HepG2 (cell line): ENCODE measurements around the gene GALNT1. TPM values are rescaled to one million over a fixed set of nuclear protein-coding genes. Genes with fewer than 3 reads are reported as not detected.

Source experiments
- FOXK1 ChIP-seq: sonication (generic); formaldehyde crosslinking; IDR thresholded peaks from 2 replicates; pipeline ENCODE4 v1.4.0; 2020; ENCODE audit warnings: low read depth, missing genetic modification reagents, borderline replicate concordance
- GABPB1 ChIP-seq: IDR thresholded peaks from 2 replicates; pipeline ENCODE4 v1.6.1; 2016; ENCODE audit warnings: mild to moderate bottlenecking, missing genetic modification reagents, moderate library complexity, missing compliant biosample characterization
- NR1H2 ChIP-seq: sonication (generic); formaldehyde crosslinking; IDR thresholded peaks from 2 replicates; pipeline ENCODE4 v1.8.1; 2022; ENCODE audit warnings: low read depth, missing genetic modification reagents, borderline replicate concordance
- POLR2G ChIP-seq: fragments of 200-400 bp; formaldehyde crosslinking; IDR thresholded peaks from 2 replicates; pipeline ENCODE4 v1.6.1; 2018; ENCODE audit warnings: mild to moderate bottlenecking, low read depth, low read length, moderate library complexity
- RNF2 ChIP-seq: fragments of 450-650 bp; conservative IDR thresholded peaks from 2 replicates; pipeline ENCODE4 v1.6.1; 2016; ENCODE audit warnings: low read depth
- TP53 ChIP-seq: sonication (generic); formaldehyde crosslinking; conservative IDR thresholded peaks from 2 replicates; pipeline ENCODE4 v1.4.0; 2020; ENCODE audit warnings: missing genetic modification reagents
- UBTF ChIP-seq: sonication (generic); formaldehyde crosslinking; IDR thresholded peaks from 2 replicates; pipeline ENCODE4 v1.4.0; 2020; ENCODE audit warnings: mild to moderate bottlenecking, missing genetic modification reagents
- ZNF546 ChIP-seq: sonication (generic); formaldehyde crosslinking; conservative IDR thresholded peaks from 2 replicates; pipeline ENCODE4 v1.8.1; 2023; ENCODE audit warnings: mild to moderate bottlenecking, missing genetic modification reagents
- ZNF607 ChIP-seq: sonication (generic); formaldehyde crosslinking; IDR thresholded peaks from 2 replicates; pipeline ENCODE4 v1.5.1; 2020; ENCODE audit warnings: missing genetic modification reagents, mild to moderate bottlenecking, borderline replicate concordance
- ZNF687 ChIP-seq: sonication (generic); formaldehyde crosslinking; IDR thresholded peaks from 2 replicates; pipeline ENCODE4 v1.5.1; 2020; ENCODE audit warnings: mild to moderate bottlenecking, missing genetic modification reagents, moderate library complexity
- ZNF709 ChIP-seq: sonication (generic); formaldehyde crosslinking; IDR thresholded peaks from 2 replicates; pipeline ENCODE4 v1.5.0; 2020; ENCODE audit warnings: mild to moderate bottlenecking, missing genetic modification reagents
- ZNF768 ChIP-seq: sonication (generic); formaldehyde crosslinking; IDR thresholded peaks from 2 replicates; pipeline ENCODE4 v1.4.0; 2020; ENCODE audit warnings: missing genetic modification reagents
- ZNF770 ChIP-seq: sonication (generic); formaldehyde crosslinking; IDR thresholded peaks from 2 replicates; pipeline ENCODE4 v1.5.0; 2020; ENCODE audit warnings: mild to moderate bottlenecking, missing genetic modification reagents
- ZSCAN21 ChIP-seq: sonication (generic); formaldehyde crosslinking; IDR thresholded peaks from 2 replicates; pipeline ENCODE4 v1.8.0; 2022; ENCODE audit warnings: mild to moderate bottlenecking, missing genetic modification reagents, moderate library complexity, borderline replicate concordance
- polyA plus RNA-seq, 8 experiments: library from polyadenylated mRNA; depleted of rRNA in 3 of 8; stranded (reverse) in 7 of 8; unstranded in 1 of 8; fragments of >200 nt; fragmentation: Illumina TruSeq in 4 of 8; extraction: Trizol in 4 of 8; gene quantifications; 2 replicates each; pipeline versions ENCODE4 v1.2.1 to v1.2.3, GENCODE V29; 2011 to 2016; ENCODE audit warnings: low read depth in 4 of 8, missing spikeins in 1 of 8, mixed read lengths in 1 of 8; ENCODE audit not compliant: insufficient read depth in 1 of 8
- total RNA-seq, 5 experiments: library from RNA; depleted of rRNA; stranded (reverse); fragments of >200 nt; fragmentation: Illumina TruSeq; extraction: Trizol; gene quantifications; 2 replicates each; pipeline ENCODE4 v1.2.3, GENCODE V29; 2016; ENCODE audit warnings: low read depth in 1 of 5
- TF ChIP-seq, protein P1 (sequence below): sonication (generic); formaldehyde crosslinking; IDR thresholded peaks from 2 replicates; pipeline ENCODE4 v1.4.0; 2020; ENCODE audit warnings: missing genetic modification reagents

The GALNT1 gene
- total and polyA plus RNA-seq, 2 of the 13 experiments (the other 11 are each of a cell fraction or from before 2014, with no cell fraction given) = 41.1 to 100 TPM

DNA sequence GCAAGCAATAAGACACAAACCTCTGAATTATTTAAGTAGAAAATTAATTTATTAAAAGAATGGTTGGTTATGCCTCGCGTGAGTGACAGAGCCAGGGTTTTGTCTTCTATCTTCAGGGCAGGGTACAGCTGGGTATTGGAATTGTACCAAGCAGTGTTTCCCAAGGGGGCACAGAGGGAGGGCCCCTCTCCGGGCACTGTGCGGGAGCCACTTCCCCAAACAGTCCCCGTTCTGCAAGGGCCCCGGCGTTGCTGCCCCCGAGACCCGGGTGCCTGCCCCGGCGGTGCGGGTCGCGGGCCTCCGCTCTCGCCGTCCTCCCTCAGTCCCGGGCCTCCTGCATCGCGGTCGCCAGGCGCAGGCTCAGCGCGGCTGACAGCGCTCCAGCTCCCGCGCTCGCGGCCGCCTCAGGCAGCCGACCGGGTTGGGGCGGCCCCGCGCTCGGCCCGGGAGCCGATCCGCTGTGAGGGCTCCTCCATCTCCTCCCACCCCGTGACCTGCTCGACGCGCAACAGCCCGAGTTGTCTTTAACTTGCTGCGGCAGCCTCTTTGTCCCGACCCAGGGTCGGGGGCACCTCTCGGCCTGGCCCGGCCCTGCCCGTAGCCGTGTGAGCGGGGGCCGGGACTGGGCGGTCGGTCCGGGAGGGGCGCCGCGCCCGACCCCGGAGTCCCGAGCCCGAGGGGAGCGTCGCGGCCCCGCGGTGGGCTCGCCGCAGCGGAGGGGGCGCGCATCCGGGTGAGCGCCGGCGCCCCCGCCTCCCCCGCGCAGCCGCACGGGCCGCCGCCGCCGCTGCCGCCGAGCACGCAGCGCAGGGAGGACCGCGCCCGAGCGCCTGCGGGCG is 620 bp upstream of the GALNT1 start (continued):
- TF ChIP-seq, protein P1, sequence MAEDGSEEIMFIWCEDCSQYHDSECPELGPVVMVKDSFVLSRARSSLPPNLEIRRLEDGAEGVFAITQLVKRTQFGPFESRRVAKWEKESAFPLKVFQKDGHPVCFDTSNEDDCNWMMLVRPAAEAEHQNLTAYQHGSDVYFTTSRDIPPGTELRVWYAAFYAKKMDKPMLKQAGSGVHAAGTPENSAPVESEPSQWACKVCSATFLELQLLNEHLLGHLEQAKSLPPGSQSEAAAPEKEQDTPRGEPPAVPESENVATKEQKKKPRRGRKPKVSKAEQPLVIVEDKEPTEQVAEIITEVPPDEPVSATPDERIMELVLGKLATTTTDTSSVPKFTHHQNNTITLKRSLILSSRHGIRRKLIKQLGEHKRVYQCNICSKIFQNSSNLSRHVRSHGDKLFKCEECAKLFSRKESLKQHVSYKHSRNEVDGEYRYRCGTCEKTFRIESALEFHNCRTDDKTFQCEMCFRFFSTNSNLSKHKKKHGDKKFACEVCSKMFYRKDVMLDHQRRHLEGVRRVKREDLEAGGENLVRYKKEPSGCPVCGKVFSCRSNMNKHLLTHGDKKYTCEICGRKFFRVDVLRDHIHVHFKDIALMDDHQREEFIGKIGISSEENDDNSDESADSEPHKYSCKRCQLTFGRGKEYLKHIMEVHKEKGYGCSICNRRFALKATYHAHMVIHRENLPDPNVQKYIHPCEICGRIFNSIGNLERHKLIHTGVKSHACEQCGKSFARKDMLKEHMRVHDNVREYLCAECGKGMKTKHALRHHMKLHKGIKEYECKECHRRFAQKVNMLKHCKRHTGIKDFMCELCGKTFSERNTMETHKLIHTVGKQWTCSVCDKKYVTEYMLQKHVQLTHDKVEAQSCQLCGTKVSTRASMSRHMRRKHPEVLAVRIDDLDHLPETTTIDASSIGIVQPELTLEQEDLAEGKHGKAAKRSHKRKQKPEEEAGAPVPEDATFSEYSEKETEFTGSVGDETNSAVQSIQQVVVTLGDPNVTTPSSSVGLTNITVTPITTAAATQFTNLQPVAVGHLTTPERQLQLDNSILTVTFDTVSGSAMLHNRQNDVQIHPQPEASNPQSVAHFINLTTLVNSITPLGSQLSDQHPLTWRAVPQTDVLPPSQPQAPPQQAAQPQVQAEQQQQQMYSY (CRISPR knock-in tag) = peak; percentile 40; the same call in 1 of the 2 replicates
- TF ChIP-seq GABPB1 (CRISPR knock-in tag) (peak; percentile 27; the same call in 1 of the 2 replicates), POLR2G (peak; percentile 54; the same call in 1 of the 2 replicates), RNF2 (peak; percentile 70; the same call in 1 of the 2 replicates), NR1H2 (no peak), ZNF709 (CRISPR knock-in tag) (peak; percentile 24; the same call in 1 of the 2 replicates), FOXK1 (no peak), ZNF770 (peak; percentile 98), ZSCAN21 (CRISPR knock-in tag) (peak; percentile 45; the same call in 1 of the 2 replicates), UBTF (peak; percentile 84; the same call in 1 of the 2 replicates), TP53 (CRISPR knock-in tag) (no peak), ZNF768 (CRISPR knock-in tag) (peak; percentile 66; the same call in 1 of the 2 replicates), ZNF687 (peak; percentile 79), ZNF546 (CRISPR knock-in tag) (peak; percentile 56; the same call in 1 of the 2 replicates), ZNF607 (0 out of 2 replicates have a peak, but pooled peaks have one; percentile 36)
